ENCODE data around the gene PTPDC1.

The PTPDC1 gene

DNA sequence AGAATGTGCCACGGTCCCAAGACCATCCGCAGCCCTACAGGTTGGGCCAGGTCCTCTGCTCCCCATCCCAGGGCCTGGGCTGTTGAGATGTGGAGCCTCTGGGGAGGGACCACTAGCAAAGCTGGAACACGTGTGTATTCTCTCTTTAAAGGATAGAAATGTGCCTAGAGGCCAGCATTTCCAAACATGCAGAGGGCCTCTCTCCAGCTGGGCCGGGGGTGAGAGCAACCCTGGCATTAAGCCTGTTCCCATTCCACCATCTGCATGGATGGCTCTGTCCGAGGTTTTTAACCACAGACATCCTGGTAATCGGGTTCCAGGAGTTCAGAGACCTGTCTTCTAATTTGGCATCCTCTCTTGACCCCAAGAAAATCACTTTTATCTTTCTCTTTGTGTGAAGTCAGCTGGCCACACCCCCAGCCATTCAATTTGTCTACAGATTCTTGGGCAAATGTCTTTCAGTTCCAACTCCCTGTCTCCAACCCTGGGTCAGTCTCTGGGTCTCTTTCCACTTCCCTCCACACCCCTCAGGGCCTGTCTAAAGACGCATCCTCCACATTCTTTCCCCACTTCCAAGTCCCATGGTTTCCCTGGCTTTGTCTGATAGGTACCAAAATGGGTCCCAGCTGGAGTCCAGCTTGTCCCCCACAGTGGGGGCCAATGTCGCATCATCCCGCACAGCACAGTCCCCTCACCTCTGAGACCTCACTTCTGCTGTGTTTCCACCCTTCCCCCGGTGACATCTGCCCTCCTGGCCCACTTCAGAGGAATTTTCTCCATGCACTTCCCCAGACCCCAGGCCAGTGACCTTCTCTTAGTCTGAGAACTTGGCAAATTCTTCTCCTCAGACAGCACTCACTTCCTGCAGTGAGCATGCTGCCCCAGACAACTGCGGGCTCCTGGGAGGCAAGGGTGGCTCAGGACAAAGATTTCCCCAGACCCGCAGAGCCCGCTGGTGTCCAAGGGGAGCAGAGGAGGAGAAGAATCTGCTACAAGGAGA lies 56.8 kb downstream of the PTPDC1 start:
- DNase-seq (ENCODE audit: low spot score): no peak

GRCh38 chr9:94142353-94142752 lies 58.1 kb downstream of the PTPDC1 start:
- no peak for DNase-seq (ENCODE audit: low spot score)

DNA sequence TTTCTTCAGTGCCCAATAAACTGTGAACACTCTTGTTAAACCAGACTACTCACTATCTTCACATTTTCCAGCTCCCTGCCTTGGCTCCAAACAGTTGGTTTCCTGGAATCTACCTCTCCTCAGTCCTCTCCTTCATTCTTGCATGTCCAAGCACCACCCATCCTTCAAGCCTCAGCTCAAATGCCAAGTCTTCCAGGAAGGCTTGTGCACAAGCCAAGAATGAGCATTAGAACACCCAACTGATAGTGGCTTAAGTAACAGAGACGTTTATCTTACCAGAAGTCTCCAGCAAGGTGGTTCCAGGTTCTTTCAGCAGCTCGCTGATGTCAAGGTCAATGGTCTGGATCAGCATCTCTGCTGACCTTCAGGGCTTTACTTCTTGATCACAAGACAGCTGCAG lies 60.1 kb downstream of the PTPDC1 start:
- no peak for DNase-seq (ENCODE audit: low spot score)

GRCh38 chr9:94145640-94146039 lies 61.4 kb downstream of the PTPDC1 start:
- DNase-seq (ENCODE audit: low spot score): no peak

DNA sequence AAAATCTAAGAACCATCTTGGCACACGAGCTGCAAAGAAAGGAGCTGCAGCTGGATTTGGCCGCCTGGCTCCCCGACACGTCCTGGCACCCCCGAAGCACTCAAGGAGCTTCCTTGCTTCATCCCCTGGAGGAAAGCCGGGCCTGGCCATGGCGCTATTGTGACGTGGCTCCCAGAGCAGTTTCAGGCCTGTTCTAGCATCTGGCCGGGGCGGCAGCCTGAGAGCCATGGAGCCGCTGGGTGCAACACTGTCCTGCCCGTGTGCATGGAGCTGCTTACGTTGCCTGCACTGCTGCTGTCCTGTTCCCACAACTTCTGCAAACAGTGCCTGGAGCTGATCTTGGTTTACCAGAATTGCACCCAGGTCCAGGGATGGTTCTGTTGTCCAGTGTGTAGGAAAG lies 63.5 kb downstream of the PTPDC1 start:
- DNase-seq (ENCODE audit: low spot score): no peak

DNA sequence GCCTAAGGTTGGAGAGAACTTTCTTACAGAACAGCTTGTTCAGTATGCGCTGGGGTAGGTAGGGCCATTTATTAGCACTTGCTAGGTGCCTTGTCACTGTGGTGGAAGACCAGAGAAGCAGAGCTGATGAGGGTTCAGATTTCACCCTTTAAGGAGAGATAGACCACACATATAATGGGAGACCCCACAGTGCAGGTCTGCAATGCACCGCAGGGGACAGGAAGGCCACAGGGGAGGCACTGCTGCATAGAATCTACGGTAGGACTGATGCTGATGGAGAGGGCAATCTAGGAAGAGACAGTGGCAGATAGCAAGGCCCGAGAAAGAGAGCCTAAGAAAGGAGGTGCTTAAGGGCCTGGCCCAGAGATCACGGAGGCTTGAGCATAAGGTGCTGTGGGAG lies 64.2 kb downstream of the PTPDC1 start:
- DNase-seq (ENCODE audit: low spot score): no peak

GRCh38 chr9:94149696-94150095 lies 65.4 kb downstream of the PTPDC1 start:
- DNase-seq (ENCODE audit: low spot score): no peak

- no peak for DNase-seq (ENCODE audit: low spot score)
Measured at GRCh38 chr9:94150279-94150828, 66.1 kb downstream of the PTPDC1 start.

DNA sequence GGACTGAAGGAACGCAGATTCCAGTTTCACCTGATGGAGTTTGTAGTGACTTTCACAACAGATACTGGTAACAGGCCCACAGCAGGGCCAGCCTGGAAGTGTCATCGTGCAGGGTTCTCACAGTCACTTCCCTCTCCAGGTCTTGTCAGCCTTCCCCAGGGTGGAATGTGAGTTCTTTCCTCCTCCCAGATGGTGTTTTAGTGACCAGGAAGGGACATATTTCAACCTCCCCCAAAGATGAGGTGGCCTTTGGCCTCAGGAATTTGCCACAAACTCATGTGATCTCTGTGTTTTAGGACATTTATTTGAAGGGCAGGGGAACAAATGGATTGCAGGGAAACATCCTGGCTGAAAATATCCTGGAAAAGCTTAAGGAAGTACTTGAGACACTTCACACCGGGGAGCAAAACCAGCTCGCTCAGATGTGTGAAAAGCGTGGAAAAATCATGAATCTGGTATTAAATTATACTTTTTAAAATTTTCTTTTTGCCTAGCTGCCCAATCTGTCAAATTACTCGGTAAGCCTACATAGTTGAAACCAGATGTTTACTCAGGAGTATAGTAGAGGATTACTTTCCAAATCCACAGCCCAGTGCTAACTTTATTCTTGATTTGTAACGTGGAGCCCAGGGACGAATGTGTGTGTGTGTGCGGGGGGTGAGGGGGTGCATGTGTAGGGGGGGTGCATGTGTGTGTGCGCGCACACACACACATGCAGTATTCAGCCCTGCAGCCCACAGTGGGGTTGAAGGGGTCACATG lies 66.8 kb downstream of the PTPDC1 start:
- DNase-seq (ENCODE audit: low spot score): no peak

DNA sequence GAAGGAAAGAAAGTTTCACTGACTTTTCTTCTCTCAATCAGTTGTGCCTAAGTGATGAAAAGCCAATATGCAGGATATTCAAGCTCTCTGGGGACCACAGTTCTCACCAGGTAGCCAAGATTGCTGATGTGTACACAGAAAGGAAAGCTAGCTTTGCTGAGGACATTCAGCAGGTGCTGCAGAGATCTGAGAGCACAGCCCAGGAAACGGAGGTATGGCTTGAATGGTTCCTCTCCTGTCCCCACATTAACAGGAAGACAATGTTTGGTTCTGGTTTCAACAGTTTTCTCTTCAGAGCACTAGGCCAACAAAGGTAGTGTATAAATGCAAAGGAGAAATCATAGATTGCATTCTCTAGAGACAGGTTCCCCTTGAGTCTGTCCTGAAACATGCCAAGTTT lies 69.6 kb downstream of the PTPDC1 start:
- DNase-seq (ENCODE audit: low spot score): no peak

GRCh38 chr9:94156348-94157049 lies 72.2 kb downstream of the PTPDC1 start:
- no peak for DNase-seq (ENCODE audit: low spot score)

- no peak for DNase-seq (ENCODE audit: low spot score)
Measured at GRCh38 chr9:94157050-94157801, 73.0 kb downstream of the PTPDC1 start.

All from CD4-positive, alpha-beta T cell treated with Interleukin-15 for 4 hours (primary cell).